SK-N-SH (cell line): ENCODE results near the gene NOL4. TPM values are rescaled to one million over a fixed set of nuclear protein-coding genes. Genes with fewer than 3 reads are reported as not detected.

Source experiments
- CTCF ChIA-PET: fragments of 300-600, 350-600 bp; formaldehyde crosslinking; extraction: SDS; loops from one replicate; lab custom pipeline; 2021; lab: Yijun Ruan, JAX
- POLR2A ChIA-PET: fragments of 350-600 bp; sonication (Branson Sonifier 250); formaldehyde crosslinking; extraction: SDS; loops from one replicate; lab custom pipeline; 2020; ENCODE audit warnings: antibody characterized with exemption, inconsistent platforms; lab: Yijun Ruan, JAX
- DNase-seq: peaks from one replicate; pipeline ENCODE4 v3.0.0; 2012
- H2AFZ ChIP-seq: fragments of 200-600 bp; sonication (generic); 2 replicates; pipeline ENCODE4 v1.8.1; 2016; ENCODE audit warnings: antibody characterized with exemption, mild to moderate bottlenecking, low read depth
- H3F3A ChIP-seq: fragments of 200-600 bp; sonication (generic); replicated peaks from 2 replicates; pipeline ENCODE3; 2016; ENCODE audit warnings: antibody characterized with exemption, mild to moderate bottlenecking; ENCODE audit not compliant: insufficient read depth
- H3K27ac ChIP-seq, 2 experiments: fragments of 200-500 bp in 1 of 2; fragments of 200-600 bp in 1 of 2; sonication (Bioruptor generic) in 1 of 2; sonication (generic), shearing (Covaris generic) in 1 of 2; 2 replicates each; pipeline versions ENCODE4 v1.5.1 to v1.6.1; 2014 to 2016; ENCODE audit warnings: low read depth in 2 of 2, inconsistent platforms in 1 of 2, low read length in 1 of 2, mild to moderate bottlenecking in 1 of 2, mixed read lengths in 1 of 2
- H3K27me3 ChIP-seq: fragments of 200-600 bp; sonication (generic), shearing (Covaris generic); 2 replicates; pipeline ENCODE4 v1.6.1; 2016; ENCODE audit warnings: mixed run types; ENCODE audit not compliant: insufficient read depth
- H3K36me3 ChIP-seq, 2 experiments: fragments of 200-500 bp in 1 of 2; fragments of 200-600 bp in 1 of 2; sonication (Bioruptor generic) in 1 of 2; sonication (generic) in 1 of 2; replicated peaks in 1 of 2; 2 replicates each; pipeline versions ENCODE3 to v1.5.1; 2014 to 2016; ENCODE audit warnings: low read length in 1 of 2, mild to moderate bottlenecking in 1 of 2; ENCODE audit not compliant: insufficient read depth in 2 of 2, control insufficient read depth in 1 of 2
- H3K4me1 ChIP-seq, 2 experiments: fragments of 200-500 bp in 1 of 2; fragments of 200-600 bp in 1 of 2; sonication (Bioruptor generic) in 1 of 2; sonication (generic), shearing (Covaris generic) in 1 of 2; 2 replicates each; pipeline versions ENCODE4 v1.5.1 to v1.6.1; 2014 to 2016; ENCODE audit warnings: low read depth in 1 of 2, low read length in 1 of 2, mixed run types in 1 of 2; ENCODE audit not compliant: insufficient read depth in 2 of 2, control insufficient read depth in 1 of 2
- H3K4me2 ChIP-seq: fragments of 200-600 bp; sonication (generic), shearing (Covaris generic); 2 replicates; pipeline ENCODE4 v1.6.1; 2017; ENCODE audit warnings: mixed run types
- H3K4me3 ChIP-seq, 2 experiments: fragments of 200-500 bp in 1 of 2; fragments of 200-600 bp in 1 of 2; sonication (Bioruptor generic) in 1 of 2; sonication (generic), shearing (Covaris generic) in 1 of 2; 2 replicates each; pipeline versions ENCODE4 v1.5.1 to v1.8.1; 2014 to 2016; ENCODE audit warnings: low read depth in 2 of 2, inconsistent platforms in 1 of 2, low read length in 1 of 2, mild to moderate bottlenecking in 1 of 2, mixed read lengths in 1 of 2, moderate library complexity in 1 of 2
- H3K79me2 ChIP-seq: fragments of 200-600 bp; sonication (generic); 2 replicates; pipeline ENCODE4 v1.8.1; 2017; ENCODE audit warnings: mild to moderate bottlenecking; ENCODE audit not compliant: insufficient read depth
- H3K9ac ChIP-seq: fragments of 200-600 bp; sonication (generic); 2 replicates; pipeline ENCODE4 v1.6.1; 2017; ENCODE audit warnings: mixed run types
- H3K9me2 ChIP-seq: fragments of 200-600 bp; sonication (generic); 2 replicates; pipeline ENCODE4 v1.6.1; 2017; ENCODE audit warnings: mixed run types
- H3K9me3 ChIP-seq: fragments of 200-600 bp; sonication (generic); 2 replicates; pipeline ENCODE4 v1.6.1; 2017; ENCODE audit warnings: mixed run types, mild to moderate bottlenecking, moderate library complexity
- H4K20me1 ChIP-seq: fragments of 200-600 bp; sonication (generic); 2 replicates; pipeline ENCODE4 v1.6.1; 2017; ENCODE audit warnings: mild to moderate bottlenecking, mixed run types; ENCODE audit not compliant: insufficient read depth
- CHD2 ChIP-seq: fragments of 150-350 bp; IDR thresholded peaks from 2 replicates; pipeline ENCODE4 v1.6.1; 2018; ENCODE audit warnings: low read length; ENCODE audit not compliant: partially characterized antibody
- FOSL2 ChIP-seq: IDR thresholded peaks from 2 replicates; pipeline ENCODE4 v1.4.0; 2012; ENCODE audit warnings: low read depth, mild to moderate bottlenecking, moderate library complexity, borderline replicate concordance
- FOXM1 ChIP-seq: IDR thresholded peaks from 2 replicates; pipeline ENCODE4 v1.4.0; 2012; ENCODE audit warnings: low read depth, mild to moderate bottlenecking
- GABPA ChIP-seq: IDR thresholded peaks from 2 replicates; pipeline ENCODE4 v1.4.0; 2012; ENCODE audit warnings: low read depth, mild to moderate bottlenecking
- GATA2 ChIP-seq: sonication (generic); formaldehyde crosslinking; IDR thresholded peaks from 2 replicates; pipeline ENCODE4 v1.5.0; 2020; ENCODE audit warnings: mild to moderate bottlenecking, missing genetic modification reagents
- IRF3 ChIP-seq: fragments of 150-350 bp; IDR thresholded peaks from 2 replicates; pipeline ENCODE4 v1.6.1; 2016; ENCODE audit warnings: mild to moderate bottlenecking, low read depth, low read length
- JUND ChIP-seq: IDR thresholded peaks from 2 replicates; pipeline ENCODE4 v1.4.0; 2012
- MXI1 ChIP-seq: IDR thresholded peaks from 2 replicates; pipeline ENCODE4 v1.6.1; 2012; ENCODE audit warnings: mild to moderate bottlenecking, low read depth, low read length, improper control_type of control experiment
- NFIC ChIP-seq: IDR thresholded peaks from 2 replicates; pipeline ENCODE4 v1.4.0; 2012; ENCODE audit warnings: borderline replicate concordance
- NRF1 ChIP-seq: IDR thresholded peaks from 2 replicates; pipeline ENCODE4 v1.6.1; 2012; ENCODE audit warnings: low read depth, mild to moderate bottlenecking, low read length
- POLR2AphosphoS5 ChIP-seq: IDR thresholded peaks from 2 replicates; pipeline ENCODE4 v1.6.1; 2012; ENCODE audit warnings: low read depth, low read length
- RAD21 ChIP-seq: IDR thresholded peaks from 2 replicates; pipeline ENCODE4 v1.6.1; 2012; ENCODE audit warnings: mild to moderate bottlenecking, low read length
- RCOR1 ChIP-seq: fragments of 150-350 bp; IDR thresholded peaks from 2 replicates; pipeline ENCODE4 v1.6.1; 2017; ENCODE audit warnings: antibody characterized with exemption, low read length
- RXRA ChIP-seq: IDR thresholded peaks from 2 replicates; pipeline ENCODE4 v1.4.0; 2012; ENCODE audit warnings: low read depth, mild to moderate bottlenecking, borderline replicate concordance
- SIN3A ChIP-seq: IDR thresholded peaks from 2 replicates; pipeline ENCODE4 v1.6.1; 2012; ENCODE audit warnings: low read depth, mild to moderate bottlenecking, low read length, moderate library complexity, borderline replicate concordance
- SMC3 ChIP-seq: IDR thresholded peaks from 2 replicates; pipeline ENCODE4 v1.6.1; 2012; ENCODE audit warnings: low read depth, low read length, improper control_type of control experiment
- TEAD4 ChIP-seq: IDR thresholded peaks from 2 replicates; pipeline ENCODE4 v1.4.0; 2012; ENCODE audit warnings: mild to moderate bottlenecking, borderline replicate concordance; ENCODE audit not compliant: insufficient read depth
- YY1 ChIP-seq: IDR thresholded peaks from 2 replicates; pipeline ENCODE4 v1.4.0; 2012; ENCODE audit warnings: low read depth, mild to moderate bottlenecking
- WGBS: methylation state at CpG from one replicate; pipeline ENCODE4 v1.1.6; 2017; ENCODE audit warnings: low lambda C conversion rate; 5-methylcytosine and 5-hydroxymethylcytosine counted together
- polyA plus RNA-seq, 3 experiments: library from polyadenylated mRNA; depleted of rRNA; stranded (reverse); fragments of >200 nt; gene quantifications; 2 replicates each; pipeline ENCODE4 v1.2.3, GENCODE V29; 2012
- TF ChIP-seq, protein P1 (sequence below): IDR thresholded peaks from 2 replicates; pipeline ENCODE4; 2012
- TF ChIP-seq, protein P2 (sequence below): IDR thresholded peaks from 2 replicates; pipeline ENCODE4 v1.4.0; 2012; ENCODE audit warnings: low read depth, borderline replicate concordance
- TF ChIP-seq, protein P3 (sequence below): IDR thresholded peaks from 2 replicates; pipeline ENCODE4 v1.4.0; 2012; ENCODE audit warnings: low read depth
- TF ChIP-seq, protein P4 (sequence below): fragments of 150-350 bp; IDR thresholded peaks from 2 replicates; pipeline ENCODE4 v1.6.1; 2017; ENCODE audit warnings: antibody characterized with exemption, low read length, low read depth, borderline replicate concordance

NOL4 gene
- polyA plus RNA-seq, 1 of the 3 experiments (the other 2 are of a cell fraction), result 0.07 TPM

- POLR2A ChIA-PET, result interaction anchor here (1.8 kb wide), 1 partner anchor 60 kb away, joined by 6 read pairs; no protein-coding TSS in a partner anchor
- H3K9ac ChIP-seq, result no peak overlapping the region
- H3K27ac ChIP-seq, result peak overlapping the region in 1 of 2 experiments; percentile 97; a peak in 2 of 4 replicates
- no peaks in the 10 kb centered on the region for H3K9me2 ChIP-seq
- 14% methylated on average over 10 of the region's 10 CpGs for WGBS
- H3K4me3 ChIP-seq, result peak overlapping the region in 1 of 2 experiments; percentile 31; a peak in 2 of 4 replicates
- DNase-seq, result peak; percentile 78
- no peak overlapping the region for H3K4me2 ChIP-seq
- CTCF ChIA-PET, result interaction anchor here (0.6 to 3.1 kb wide), 6 partner anchors 17 to 1189 kb away, joined by 3 to 16 read pairs (median 4); no protein-coding TSS in a partner anchor
- H3K9me3 ChIP-seq, result no peaks in the 10 kb centered on the region
- peaks cover 31% of the 10 kb centered on the region for H3K27me3 ChIP-seq
- no peaks in the 10 kb centered on the region for H4K20me1 ChIP-seq
- H3F3A ChIP-seq, result no peaks in the 10 kb centered on the region
- TF ChIP-seq TEAD4 (no peak), NFIC (no peak), RAD21 (no peak), GABPA (no peak), NRF1 (peak; percentile 66), JUND (no peak), FOXM1 (no peak), CHD2 (peak; percentile 17), SMC3 (no peak), MXI1 (peak; percentile 70; the same call in 1 of the 2 replicates), RCOR1 (peak; percentile 54; the same call in 1 of the 2 replicates), POLR2AphosphoS5 (no peak), SIN3A (no peak), GATA2 (peak; percentile 68), RXRA (no peak), FOSL2 (no peak), IRF3 (no peak), YY1 (no peak)
- TF ChIP-seq, protein P1, sequence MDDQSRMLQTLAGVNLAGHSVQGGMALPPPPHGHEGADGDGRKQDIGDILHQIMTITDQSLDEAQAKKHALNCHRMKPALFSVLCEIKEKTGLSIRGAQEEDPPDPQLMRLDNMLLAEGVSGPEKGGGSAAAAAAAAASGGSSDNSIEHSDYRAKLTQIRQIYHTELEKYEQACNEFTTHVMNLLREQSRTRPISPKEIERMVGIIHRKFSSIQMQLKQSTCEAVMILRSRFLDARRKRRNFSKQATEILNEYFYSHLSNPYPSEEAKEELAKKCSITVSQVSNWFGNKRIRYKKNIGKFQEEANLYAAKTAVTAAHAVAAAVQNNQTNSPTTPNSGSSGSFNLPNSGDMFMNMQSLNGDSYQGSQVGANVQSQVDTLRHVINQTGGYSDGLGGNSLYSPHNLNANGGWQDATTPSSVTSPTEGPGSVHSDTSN, result no peak
- TF ChIP-seq, protein P2, sequence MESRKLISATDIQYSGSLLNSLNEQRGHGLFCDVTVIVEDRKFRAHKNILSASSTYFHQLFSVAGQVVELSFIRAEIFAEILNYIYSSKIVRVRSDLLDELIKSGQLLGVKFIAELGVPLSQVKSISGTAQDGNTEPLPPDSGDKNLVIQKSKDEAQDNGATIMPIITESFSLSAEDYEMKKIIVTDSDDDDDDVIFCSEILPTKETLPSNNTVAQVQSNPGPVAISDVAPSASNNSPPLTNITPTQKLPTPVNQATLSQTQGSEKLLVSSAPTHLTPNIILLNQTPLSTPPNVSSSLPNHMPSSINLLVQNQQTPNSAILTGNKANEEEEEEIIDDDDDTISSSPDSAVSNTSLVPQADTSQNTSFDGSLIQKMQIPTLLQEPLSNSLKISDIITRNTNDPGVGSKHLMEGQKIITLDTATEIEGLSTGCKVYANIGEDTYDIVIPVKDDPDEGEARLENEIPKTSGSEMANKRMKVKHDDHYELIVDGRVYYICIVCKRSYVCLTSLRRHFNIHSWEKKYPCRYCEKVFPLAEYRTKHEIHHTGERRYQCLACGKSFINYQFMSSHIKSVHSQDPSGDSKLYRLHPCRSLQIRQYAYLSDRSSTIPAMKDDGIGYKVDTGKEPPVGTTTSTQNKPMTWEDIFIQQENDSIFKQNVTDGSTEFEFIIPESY, result no peak
- TF ChIP-seq, protein P3, sequence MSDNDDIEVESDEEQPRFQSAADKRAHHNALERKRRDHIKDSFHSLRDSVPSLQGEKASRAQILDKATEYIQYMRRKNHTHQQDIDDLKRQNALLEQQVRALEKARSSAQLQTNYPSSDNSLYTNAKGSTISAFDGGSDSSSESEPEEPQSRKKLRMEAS, result no peak
- TF ChIP-seq, protein P4, sequence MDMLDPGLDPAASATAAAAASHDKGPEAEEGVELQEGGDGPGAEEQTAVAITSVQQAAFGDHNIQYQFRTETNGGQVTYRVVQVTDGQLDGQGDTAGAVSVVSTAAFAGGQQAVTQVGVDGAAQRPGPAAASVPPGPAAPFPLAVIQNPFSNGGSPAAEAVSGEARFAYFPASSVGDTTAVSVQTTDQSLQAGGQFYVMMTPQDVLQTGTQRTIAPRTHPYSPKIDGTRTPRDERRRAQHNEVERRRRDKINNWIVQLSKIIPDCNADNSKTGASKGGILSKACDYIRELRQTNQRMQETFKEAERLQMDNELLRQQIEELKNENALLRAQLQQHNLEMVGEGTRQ, result no peak
- peaks cover 0 to 2% of the 10 kb centered on the region in 2 experiments for H3K36me3 ChIP-seq
- peaks cover 0 to 2% of the 10 kb centered on the region in 2 experiments; a peak in 2 of 4 replicates for H3K4me1 ChIP-seq
- no peaks in the 10 kb centered on the region for H3K79me2 ChIP-seq
- no peak overlapping the region for H2AFZ ChIP-seq
These were observed 5.1 kb downstream of the NOL4 start for GRCh38 chr18:34219651-34220050.
